ENCODE data around the gene KATNAL2.

Gene KATNAL2

DNA sequence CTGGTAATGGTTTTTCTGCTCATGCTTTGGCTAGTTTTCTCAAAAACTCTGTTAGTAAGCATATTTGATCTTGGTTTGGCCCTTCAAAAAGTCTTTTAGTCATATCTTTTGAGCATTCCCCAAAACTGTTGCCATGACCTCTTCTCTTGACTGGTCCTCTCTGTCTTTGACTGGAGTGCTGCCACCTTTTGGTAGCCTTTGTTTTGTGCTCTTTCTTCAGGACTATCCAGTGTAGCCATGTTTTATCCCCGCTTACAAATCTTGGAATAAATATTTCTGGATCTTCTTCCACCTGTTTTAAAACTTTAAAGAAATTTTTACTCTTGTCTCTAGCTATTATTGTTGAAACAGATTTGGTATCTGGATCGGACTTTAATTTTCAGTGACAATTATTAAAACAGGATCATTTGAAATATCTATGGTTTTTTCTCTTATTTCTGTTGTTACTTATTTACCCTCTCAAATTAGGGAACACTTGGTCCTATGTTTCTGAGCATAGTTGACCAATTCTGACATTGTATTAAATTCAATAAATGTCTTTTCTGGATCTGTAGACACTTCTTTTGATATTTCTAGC is 119.0 kb downstream of the KATNAL2 start:
- DNase-seq: no peak

DNA sequence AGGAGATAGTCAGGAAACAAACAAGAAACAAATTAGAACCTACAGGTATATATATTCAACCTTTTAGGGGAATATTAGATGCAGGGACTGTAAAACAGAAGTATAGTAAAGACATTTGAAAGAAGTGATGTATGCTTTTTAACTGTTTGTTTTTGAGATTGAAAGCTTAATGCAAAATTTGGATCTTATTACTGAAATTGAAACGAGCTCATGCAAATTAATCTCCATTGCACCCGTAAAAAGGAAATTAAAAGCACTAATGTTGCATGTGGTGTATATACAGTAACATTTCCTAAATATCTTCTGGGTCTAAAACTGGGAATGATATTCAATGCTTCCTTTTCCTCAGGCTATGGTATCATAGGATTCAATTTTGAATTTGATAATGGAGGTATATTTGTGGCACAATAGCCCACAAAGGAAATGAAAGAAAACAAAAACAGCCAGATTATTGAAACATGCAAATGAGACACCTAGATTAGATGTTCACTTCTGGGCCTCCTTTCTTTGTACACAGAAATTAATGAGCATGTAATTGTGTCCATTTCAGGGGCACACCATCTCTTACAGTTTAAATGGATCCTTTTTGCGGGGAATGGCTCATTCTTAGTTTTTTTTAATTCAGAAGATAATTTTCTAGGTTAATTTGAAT is 119.7 kb downstream of the KATNAL2 start:
- DNase-seq: no peak

DNA sequence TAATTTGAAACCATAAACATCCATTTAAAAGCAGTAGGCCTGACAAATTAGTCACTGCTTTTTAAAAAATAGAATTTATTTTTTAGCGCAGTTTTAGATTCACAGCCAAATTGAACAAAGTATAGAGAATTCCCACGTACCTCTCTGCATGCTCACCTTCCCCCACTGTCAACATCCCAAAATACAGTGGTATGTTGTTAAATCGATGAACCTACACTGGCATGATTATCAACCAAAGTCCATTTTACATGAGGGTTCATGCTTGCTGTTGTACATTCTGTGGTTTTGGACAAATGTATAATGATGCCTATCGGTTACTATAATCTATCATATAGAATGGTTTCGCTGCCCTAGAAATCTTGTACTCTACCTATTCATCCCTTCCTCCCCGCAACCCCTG is 123.6 kb downstream of the KATNAL2 start:
- no peak for DNase-seq

DNA sequence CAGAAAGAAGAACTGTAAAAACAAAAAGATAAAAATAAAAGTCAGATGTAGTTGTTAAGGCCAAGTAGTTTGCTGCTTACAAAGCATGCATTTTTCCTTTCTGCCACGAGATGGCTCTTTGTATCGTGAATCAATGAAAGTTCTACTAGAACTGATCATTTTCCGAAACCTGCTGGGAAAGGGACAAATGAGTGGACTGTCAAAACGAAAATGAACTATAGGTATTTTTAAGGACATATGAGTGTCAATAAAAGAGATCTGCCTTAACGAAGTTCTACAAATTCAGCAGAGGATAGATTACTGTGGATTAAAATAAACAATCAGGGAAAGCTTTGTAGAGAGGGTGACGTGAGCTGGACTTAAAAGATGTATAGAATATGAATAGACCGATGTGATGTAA is 133.1 kb downstream of the KATNAL2 start:
- peak; percentile 17 for DNase-seq

DNA sequence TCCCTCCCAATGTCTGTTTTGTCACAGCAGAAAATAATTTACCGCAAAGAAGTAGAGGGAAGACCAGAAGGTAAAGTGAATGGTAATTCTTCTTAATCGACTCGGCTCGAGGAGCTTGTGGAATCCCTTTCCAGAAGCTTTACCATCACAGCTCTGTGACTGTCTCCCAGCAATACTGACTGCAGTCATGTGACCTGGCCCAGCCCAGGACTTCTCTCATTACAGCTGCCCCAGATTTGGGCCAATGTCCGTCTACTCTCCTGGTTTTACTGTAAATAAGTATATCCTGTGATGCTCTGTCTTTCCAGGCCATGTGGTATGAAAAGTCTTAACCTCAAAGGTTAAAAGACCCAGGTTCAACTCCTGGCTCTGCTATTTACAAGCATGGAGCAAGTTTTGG is 137.0 kb downstream of the KATNAL2 start:
- DNase-seq: no peak

DNA sequence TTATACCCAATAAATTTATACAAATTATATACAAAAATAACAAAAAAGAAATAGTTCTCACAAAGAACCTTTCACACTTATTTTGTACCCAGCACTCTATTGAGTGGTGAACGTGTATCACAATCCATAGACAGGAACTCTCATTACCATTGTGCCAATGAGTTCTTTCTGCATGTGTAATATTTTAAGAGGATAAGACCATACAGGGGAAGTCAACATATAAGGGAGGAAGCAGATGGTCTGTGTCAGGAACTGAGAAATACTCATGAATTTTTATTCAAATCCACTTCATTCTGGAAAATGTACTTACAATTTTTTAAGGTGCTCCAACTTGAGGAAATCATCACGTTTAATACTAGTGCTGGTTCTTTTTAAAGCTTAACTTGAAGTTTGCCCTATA is 145.1 kb downstream of the KATNAL2 start:
- DNase-seq: no peak

DNA sequence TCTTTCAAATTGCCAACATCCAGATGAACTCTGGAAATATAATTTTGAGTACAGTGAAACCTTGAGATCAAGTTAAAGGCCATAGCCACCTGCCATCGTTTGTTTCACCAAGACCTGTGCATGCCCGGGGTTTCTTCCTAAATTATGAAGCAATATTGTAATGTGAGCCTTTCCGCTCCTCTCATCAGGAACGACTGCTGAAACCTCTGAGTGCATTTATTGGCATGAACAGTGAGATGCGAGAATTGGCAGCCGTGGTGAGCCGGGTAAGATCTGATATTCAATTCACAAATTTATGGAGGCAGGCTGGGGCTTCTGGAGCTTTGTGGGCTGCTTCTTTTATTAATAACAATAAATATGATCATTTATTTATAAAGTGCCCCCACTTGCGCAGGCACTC is 145.7 kb downstream of the KATNAL2 start:
- peak; percentile 23 for DNase-seq

DNA sequence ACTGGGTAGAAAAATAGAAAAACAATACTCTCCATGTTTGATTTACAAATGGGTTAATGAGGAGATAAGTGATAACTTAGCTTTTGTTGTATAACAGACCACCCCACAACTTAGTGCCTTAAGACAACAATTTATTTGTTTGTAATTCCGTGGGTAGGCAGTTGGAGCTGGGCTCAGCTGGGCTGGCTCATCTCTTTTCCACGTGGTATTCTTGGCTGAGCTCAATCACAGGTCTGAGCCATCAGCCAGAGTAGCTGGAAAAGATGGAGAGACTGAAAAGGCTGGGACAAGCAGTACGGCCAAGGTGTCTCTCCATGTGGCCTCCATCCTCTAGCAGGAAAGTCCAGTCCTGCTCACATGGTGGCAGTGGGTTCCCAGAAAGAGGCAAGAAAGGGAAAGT is 150.2 kb downstream of the KATNAL2 start:
- no peak for DNase-seq

DNA sequence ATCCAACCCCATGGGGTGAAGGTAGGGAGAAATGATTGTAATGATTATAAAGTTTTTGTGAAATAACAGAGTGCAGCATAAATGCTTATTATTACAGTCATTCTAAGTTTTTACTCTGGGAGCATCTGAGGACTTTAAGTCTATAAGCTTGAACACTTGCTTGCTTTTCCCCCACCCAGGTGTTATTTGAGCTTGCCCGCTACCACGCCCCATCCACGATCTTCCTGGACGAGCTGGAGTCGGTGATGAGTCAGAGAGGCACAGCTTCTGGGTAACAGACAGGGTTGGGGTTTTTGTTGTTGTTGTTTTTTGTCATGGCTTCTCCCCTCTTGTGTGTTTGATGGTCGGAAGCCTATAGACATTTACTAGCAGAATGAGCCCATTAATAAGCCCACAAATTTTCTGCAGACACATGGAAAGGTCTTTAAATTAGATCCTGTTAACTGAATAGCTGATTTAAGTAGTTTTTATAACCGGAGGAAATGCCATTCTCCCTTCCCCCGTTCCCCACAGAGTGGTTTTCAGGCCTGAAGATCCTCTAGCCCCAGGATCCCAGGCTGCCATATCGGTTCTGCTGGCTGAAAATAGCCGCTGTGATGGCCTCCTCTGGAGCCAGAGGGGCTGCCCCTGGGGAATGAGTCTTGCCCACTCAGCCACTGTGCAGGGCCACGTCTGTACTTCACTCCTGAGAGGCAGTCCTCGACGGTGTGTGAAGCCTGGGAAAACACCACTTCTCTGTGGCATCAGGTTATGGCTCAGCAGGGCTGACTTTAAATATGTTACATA is 157.9 kb downstream of the KATNAL2 start:
- DNase-seq: no peak

DNA sequence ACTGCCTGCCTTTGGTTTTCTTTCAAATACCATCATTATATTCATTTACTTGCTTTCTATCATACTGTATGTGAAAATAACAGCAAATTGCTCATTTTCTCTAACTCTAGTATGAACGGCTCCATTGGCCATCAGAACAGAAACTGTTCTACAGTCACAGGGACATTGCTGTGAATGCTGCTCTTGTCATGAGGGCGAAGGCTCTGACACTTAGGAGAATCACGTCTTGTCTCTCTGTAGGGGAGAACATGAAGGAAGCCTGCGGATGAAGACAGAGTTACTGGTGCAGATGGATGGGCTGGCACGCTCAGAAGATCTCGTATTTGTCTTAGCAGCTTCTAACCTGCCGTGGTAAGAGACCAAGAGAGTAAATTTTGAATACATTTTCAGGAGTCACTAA is 159.7 kb downstream of the KATNAL2 start:
- no peak for DNase-seq

DNA sequence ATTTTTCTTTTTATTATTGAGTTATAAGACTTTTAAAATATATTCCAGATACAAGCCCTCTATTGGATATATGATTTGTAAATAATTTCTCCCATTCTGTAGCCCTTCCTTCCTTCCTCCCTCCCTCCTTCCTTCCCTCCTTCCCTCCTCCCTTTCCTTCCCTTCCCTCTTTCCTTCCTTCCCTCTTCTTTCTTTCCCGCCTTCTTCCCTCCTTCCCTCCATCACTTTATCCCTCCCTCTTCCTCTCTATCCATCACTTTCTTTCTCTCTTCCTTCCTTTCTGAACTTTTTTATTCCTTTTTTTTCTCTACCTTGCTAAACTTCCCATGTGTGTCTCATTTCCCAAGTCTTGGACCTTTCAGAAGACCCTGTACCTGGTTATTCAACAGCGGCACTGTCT is 163.5 kb downstream of the KATNAL2 start:
- no peak for DNase-seq

DNA sequence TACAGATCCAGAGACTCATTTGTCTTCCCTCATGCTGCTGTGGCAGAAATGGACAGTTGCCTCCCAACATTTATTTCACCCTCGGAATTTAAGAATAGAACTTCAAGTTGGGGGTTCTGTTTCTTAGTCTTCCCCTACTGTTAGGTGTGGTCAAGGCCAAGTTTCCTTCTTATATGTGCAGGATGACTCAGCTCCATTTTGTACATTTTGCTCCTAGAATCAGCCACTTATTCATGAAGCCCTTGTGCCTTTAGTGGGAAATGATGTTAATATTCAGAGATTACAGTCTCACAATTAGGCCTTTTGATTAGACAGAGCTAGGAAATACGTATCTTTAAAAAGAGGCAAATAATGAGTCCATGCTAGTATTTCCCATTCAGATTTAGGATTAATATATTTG is 164.2 kb downstream of the KATNAL2 start:
- DNase-seq: no peak

DNA sequence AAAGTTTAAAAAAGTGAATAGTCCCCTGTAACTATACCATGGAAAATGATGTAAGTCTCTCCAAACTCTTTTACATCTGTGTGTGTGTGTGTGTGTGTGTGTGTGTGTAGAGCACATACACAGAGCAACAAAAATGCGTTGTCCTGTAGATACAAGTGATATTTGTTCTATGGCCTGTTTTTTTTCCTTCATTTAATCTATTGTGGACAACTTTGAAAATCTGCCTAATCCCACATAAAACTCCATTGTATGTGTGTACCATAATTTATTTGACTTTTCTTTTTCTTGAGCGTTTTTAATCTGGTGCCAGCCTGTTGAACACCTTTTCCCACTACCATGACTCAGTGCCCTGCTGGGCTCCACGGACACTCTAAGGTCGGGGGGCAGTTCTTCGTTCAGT is 170.3 kb downstream of the KATNAL2 start:
- DNase-seq: no peak

DNA sequence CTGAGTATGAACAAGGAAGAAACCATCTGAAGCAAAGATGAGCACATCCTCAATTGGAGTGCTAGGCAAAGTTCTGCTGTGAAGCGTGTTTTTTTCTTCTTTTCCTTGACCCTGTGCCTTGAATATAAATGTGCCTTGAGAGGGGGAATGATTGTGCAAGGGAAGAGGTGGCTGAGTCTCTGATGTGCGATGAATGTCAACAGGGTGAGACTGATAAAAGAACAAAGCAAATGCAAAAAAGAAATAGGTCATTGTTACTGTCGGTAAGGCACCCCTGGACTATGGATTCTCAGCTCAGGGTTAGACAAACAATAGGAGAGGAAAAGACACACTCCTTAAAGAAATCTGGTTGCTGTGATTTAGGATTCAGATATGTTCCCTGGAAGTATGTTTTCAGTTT is 178.4 kb downstream of the KATNAL2 start:
- no peak for DNase-seq

DNA sequence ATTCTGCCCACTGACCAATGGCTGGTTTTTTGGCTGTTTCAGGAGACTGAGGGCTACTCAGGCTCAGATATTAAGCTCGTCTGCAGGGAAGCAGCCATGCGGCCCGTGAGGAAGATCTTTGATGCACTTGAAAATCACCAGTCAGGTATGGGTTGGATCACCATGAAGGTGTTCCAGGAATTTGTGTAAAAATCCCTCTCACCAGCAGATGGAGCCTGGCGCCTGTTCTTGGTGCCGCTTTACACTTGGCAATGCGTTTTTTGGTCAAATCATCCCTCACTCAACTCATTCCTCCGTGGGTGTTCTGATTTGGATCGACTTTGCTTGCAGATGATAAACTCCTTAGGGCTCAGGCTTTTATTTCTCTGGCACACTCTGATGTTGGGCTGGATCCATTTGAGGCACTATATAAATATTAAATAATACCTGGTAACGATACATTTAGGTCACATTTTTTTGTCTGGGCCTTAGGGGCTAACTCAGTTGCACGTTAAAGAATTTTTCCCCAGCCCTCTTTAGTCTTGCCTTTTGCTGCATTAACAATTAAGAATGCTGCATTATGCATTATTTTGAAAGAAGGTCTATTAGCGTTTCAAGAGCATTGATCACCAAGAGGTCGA is 182.9 kb downstream of the KATNAL2 start:
- peak; percentile 21 for DNase-seq

DNA sequence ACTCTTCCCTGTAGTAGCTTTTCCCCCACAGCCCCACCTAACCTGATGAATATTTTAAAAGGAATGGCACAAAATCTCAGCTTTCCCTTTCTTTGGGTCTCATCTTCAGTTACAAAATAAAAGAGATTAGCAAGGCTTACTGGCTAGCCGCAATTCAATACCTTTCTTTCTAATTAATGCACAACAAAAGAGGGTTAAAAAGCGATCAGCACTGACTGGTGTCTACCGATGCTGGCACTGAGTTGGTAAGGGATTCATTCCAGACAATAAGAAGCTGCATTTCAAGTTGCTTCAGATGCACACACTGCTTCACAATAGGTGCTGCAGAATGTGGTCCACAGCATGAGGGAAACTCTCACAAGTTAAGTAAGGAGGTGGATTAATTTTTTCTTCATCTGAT is 191.0 kb downstream of the KATNAL2 start:
- DNase-seq: no peak

DNA sequence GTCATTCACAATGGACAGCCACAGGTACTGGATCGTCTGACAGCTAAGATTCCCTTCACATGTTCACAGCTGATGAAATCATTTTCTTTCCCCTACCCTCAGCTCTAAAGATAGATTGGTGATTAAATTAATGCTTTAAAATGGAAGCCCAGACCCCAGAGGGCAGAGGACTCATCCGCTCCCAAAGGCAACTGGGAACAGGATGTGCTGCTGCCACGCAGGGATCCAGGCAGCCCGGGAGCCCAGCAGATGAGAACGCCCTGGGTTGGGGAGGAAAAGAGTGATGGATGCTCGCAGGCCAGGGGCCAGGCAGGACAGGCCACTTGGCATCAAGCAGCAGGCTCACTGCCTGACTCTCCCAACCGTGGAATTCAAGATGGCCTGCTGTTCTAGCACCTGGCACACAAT is 191.6 kb downstream of the KATNAL2 start:
- no peak for DNase-seq

DNA sequence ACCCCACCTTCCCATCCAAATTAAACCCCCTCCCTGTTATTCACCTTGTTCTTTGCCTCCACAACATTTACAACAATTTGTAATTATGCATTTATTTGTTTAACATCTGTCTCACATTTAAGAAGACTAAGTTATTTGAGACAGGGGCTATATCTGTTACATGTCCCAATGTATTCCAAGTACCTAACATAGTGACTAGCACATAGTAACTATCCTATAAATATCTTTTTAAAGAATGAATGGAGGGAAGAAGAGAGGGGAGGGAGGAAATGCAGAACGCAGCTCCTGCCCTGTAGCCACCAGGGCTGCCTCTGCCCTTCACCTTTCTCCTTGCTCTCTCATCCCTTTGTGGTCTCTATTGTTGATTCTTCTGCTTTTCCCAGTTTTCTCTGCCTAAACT is 192.3 kb downstream of the KATNAL2 start:
- DNase-seq: no peak

DNA sequence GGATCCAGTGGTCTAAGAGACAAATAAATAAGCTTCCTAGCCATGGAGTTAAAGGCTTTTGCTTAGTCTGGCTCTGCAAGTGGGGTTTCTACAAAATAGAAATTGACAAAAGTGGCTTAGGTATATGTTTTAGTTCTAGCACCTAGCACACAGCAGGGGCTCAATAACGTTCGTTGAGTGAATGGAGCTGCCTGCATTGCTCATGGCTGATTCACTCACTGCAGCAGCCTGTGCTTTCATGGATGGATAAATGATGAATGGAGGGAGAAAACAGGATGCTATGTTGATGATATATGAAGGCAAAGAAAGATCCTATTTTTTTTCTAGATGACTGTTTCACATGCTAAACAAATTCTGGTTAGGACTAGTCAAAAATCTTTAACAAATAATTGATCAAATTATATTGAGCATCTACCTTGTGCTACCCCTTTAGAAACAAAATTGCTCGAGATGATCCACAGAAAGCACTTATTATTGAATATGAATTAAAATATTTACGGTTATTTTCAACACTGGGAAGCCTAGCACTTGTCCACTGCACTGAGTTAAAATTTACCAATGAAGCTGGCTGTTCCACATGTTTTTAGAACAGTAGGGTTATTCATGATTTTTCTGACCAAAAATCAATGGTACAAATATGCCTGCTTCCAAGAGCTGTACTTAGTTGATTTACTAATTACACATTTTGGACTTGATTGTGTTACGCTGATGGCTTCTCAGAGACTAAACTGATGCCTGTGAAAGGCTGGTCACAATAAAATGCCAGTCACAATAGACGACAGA is 193.3 kb downstream of the KATNAL2 start:
- no peak for DNase-seq

DNA sequence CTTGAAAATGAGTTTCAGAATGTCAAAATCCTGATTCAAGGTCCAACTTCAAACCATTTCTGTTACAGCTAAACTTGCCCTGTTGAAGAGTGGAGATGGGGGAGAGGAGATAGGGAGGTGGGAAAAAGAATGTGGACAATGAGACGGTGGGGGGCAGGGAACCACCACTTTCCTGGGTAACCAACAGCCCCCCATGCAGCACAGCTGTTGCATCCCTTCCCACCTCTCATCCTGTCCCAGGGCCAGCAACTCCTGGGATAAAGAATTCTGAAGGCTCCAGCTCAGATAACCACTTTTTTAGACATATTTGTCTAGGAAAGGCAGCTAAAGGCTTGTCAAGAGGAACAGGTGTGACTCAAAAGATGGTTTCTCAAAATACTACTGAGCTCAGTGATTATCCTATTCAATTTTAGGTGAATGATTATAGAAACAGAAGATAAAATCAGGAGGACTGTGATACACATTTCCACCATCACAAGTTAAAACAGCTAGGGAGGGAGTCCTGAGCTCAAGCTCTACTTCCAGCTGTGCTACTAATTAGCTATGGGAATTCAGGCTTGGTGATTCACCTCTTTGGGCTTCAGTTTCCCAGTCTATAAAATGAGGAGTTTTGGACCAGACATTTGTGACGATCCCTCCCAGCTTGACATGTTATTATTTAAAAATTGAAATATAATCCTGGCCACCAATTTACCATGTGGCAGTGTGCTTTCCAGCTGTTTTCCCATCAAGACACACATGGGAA is 196.6 kb downstream of the KATNAL2 start:
- DNase-seq: no peak

DNA sequence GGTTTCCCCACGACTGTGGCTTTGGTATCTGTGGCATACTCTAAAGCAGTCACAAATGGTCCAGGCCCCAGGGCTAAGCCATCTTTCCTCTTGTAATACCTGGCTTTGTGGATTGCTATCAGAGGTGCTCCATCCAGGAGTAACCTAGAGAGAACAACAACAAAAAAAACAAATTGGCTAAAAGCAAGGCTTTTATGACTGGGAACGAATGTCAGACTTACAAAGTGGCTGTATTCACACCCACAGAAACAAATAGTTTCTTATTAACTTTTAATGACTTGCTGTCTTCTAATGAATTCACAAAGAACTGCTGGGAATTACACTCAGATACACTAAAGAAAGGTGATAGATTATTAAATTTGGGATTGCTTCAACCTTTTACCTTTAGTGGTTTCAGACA is 197.8 kb downstream of the KATNAL2 start:
- no peak for DNase-seq

DNA sequence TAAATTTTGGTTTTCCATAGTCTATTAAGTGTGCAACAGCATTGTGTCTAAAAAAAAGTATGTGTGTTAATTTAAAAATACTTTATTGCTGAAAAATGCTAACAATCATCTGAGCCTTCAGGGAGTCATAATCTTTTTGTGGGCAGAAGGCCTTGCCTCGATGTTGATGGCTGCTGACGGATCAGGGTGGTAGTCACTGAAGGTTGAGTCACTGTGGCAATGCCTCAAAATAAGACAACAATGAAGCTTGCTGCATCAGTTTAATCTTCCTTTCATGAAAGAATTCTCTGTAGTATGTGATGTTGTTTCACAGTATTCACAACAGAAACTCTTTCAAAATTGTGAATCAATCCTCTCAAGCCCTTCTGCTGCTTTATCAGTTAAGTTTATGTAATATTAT is 201.6 kb downstream of the KATNAL2 start:
- DNase-seq: no peak

All from NCI-H2107 (cell line).